K562 (cell line): ENCODE results near the gene CCDC186. TPM values are rescaled to one million over a fixed set of nuclear protein-coding genes. Genes with fewer than 3 reads are reported as not detected.

Experiments used
- ATAC-seq: fragments of 200-7000 bp; cut with Tn5 transposase; 3 replicates; pipeline ENCODE4 v1.9.1; 2020; ENCODE audit warnings: moderate library complexity
- BruUV-seq: library from RNA; stranded (reverse); fragments of 400-500 nt; replicated peaks from 2 replicates; lab custom pipeline; 2021; lab: Mats Ljungman, UMichigan
- CTCF ChIA-PET: fragments of 300-600 bp; formaldehyde crosslinking; extraction: SDS; loops from one replicate; lab custom pipeline; 2021; ENCODE audit warnings: low intra/inter-chr PET ratio; lab: Yijun Ruan, JAX
- POLR2A ChIA-PET: fragments of 300-600, 350-650 bp; sonication (Branson Sonifier 250); formaldehyde crosslinking; extraction: SDS; loops from one replicate; lab custom pipeline; 2021; ENCODE audit warnings: antibody characterized with exemption, inconsistent platforms; lab: Yijun Ruan, JAX
- DNase-seq, 4 experiments: peaks; one replicate each; pipeline versions ENCODE4 v3.0.0 to v3.0.0-alpha.2; 2011 to 2018; ENCODE audit warnings: low spot score in 3 of 4, mixed read lengths in 3 of 4; ENCODE audit errors: extremely low read depth in 1 of 4
- FAIRE-seq: peaks from 2 replicates; lab custom pipeline; 2011; peaks lifted over from hg19 to GRCh38; lab: Jason Lieb, UNC
- H2AFZ ChIP-seq: 2 replicates; pipeline ENCODE4 v1.6.0; 2011; ENCODE audit warnings: low read depth, low read length, control low read depth, inconsistent platforms
- H3K27ac ChIP-seq: fragments of 200-600 bp; 3 replicates; pipeline ENCODE4 v1.8.0; 2011; ENCODE audit warnings: low read depth, mild to moderate bottlenecking, control low read depth, inconsistent platforms, low read length, moderate library complexity, mixed read lengths; ENCODE audit errors: extremely low read depth
- H3K27me3 ChIP-seq, 2 experiments: fragments of 300-600 bp in 1 of 2; 2 replicates in 1 of 2; 3 replicates in 1 of 2; pipeline versions ENCODE4 v1.6.0 to v1.8.0; 2011; ENCODE audit warnings: inconsistent platforms in 2 of 2, low read length in 2 of 2, mild to moderate bottlenecking in 1 of 2, mixed read lengths in 1 of 2, moderate library complexity in 1 of 2; ENCODE audit not compliant: control insufficient read depth in 2 of 2, insufficient read depth in 2 of 2
- H3K36me3 ChIP-seq: fragments of 300-600 bp; 3 replicates; pipeline ENCODE4 v1.8.0; 2011; ENCODE audit warnings: mild to moderate bottlenecking, low read length, inconsistent platforms; ENCODE audit not compliant: control insufficient read depth, insufficient read depth
- H3K4me1 ChIP-seq, 2 experiments: fragments of 200-600 bp in 1 of 2; replicated peaks in 1 of 2; 2 replicates in 1 of 2; 3 replicates in 1 of 2; pipeline versions ENCODE4 v1.5.1 to v1.8.0; 2011; ENCODE audit warnings: inconsistent platforms in 2 of 2, low read length in 2 of 2, mild to moderate bottlenecking in 1 of 2, mixed read lengths in 1 of 2, moderate library complexity in 1 of 2; ENCODE audit not compliant: control insufficient read depth in 2 of 2, insufficient read depth in 2 of 2
- H3K4me2 ChIP-seq: 2 replicates; pipeline ENCODE4 v1.6.1; 2011; ENCODE audit warnings: low read length, control low read depth, inconsistent platforms, mixed read lengths; ENCODE audit not compliant: insufficient read depth
- H3K4me3 ChIP-seq: fragments of 200-600 bp; sonication (generic), shearing (Covaris generic); 2 replicates; pipeline ENCODE4 v1.5.1; 2016; ENCODE audit warnings: control low read depth, inconsistent platforms
- H3K79me2 ChIP-seq: fragments of 200-600 bp; 3 replicates; pipeline ENCODE4 v1.8.0; 2011; ENCODE audit warnings: low read length, inconsistent platforms; ENCODE audit not compliant: control insufficient read depth, insufficient read depth
- H3K9ac ChIP-seq, 2 experiments: 2 replicates each; pipeline versions ENCODE4 v1.6.0 to v1.6.1; 2011; ENCODE audit warnings: low read depth in 2 of 2, low read length in 2 of 2, control low read depth in 1 of 2, inconsistent platforms in 1 of 2, mild to moderate bottlenecking in 1 of 2, mixed read lengths in 1 of 2; ENCODE audit not compliant: insufficient read depth in 1 of 2
- H3K9me1 ChIP-seq: one replicate; pipeline ENCODE4 v1.6.0; 2011; ENCODE audit warnings: inconsistent platforms, mild to moderate bottlenecking, low read length, moderate library complexity; ENCODE audit not compliant: control insufficient read depth, insufficient read depth
- H3K9me3 ChIP-seq: replicated peaks from 2 replicates; pipeline ENCODE4 v1.5.1; 2011; ENCODE audit warnings: low read depth, low read length, inconsistent platforms; ENCODE audit not compliant: control insufficient read depth, insufficient read depth
- H4K20me1 ChIP-seq: replicated peaks from 2 replicates; pipeline ENCODE4 v1.6.1; 2011; ENCODE audit warnings: low read length, inconsistent platforms, mixed read lengths; ENCODE audit not compliant: control insufficient read depth, insufficient read depth
- BRD9 ChIP-seq: fragments of 450-650 bp; IDR thresholded peaks from 2 replicates; pipeline ENCODE4 v1.6.1; 2018; ENCODE audit warnings: low read depth; ENCODE audit not compliant: partially characterized antibody
- CHD1 ChIP-seq: fragments of 200-600 bp; sonication (generic); IDR thresholded peaks from one replicate; pipeline ENCODE4 v1.6.1; 2012; ENCODE audit warnings: mild to moderate bottlenecking, moderate library complexity, low read length, inconsistent platforms
- KAT2B ChIP-seq: IDR thresholded peaks from one replicate; pipeline ENCODE4 v1.6.1; 2012; ENCODE audit warnings: low read depth, mild to moderate bottlenecking, control low read depth, inconsistent platforms, low read length, moderate library complexity
- LCOR ChIP-seq: sonication (generic); formaldehyde crosslinking; IDR thresholded peaks from 2 replicates; pipeline ENCODE4 v1.8.0; 2022; ENCODE audit warnings: mild to moderate bottlenecking, missing genetic modification reagents
- MECOM ChIP-seq: fragments of 250-450 bp; sonication (Bioruptor Pico); IDR thresholded peaks from 2 replicates; pipeline ENCODE4 v1.8.0; 2022; ENCODE audit warnings: inconsistent platforms
- NFRKB ChIP-seq: fragments of 450-650 bp; IDR thresholded peaks from 2 replicates; pipeline ENCODE4 v1.6.1; 2016; ENCODE audit warnings: low read depth
- SLC30A9 ChIP-seq: fragments of 250-450 bp; sonication (Bioruptor Pico); IDR thresholded peaks from 2 replicates; pipeline ENCODE4 v1.8.0; 2022; ENCODE audit warnings: mild to moderate bottlenecking, moderate library complexity
- SMARCE1 ChIP-seq: fragments of 450-650 bp; IDR thresholded peaks from 2 replicates; pipeline ENCODE4 v1.7.1; 2016; ENCODE audit warnings: mild to moderate bottlenecking
- TAF9B ChIP-seq: fragments of 450-650 bp; IDR thresholded peaks from 2 replicates; pipeline ENCODE4 v1.6.1; 2018; ENCODE audit warnings: mild to moderate bottlenecking; ENCODE audit not compliant: partially characterized antibody
- TBL1XR1 ChIP-seq, 2 experiments: IDR thresholded peaks; 2 replicates each; pipeline ENCODE4 v1.6.1; 2012; ENCODE audit warnings: improper control_type of control experiment in 2 of 2, low read length in 2 of 2, mild to moderate bottlenecking in 1 of 2
- TOE1 ChIP-seq, 2 experiments: fragments of 450-650 bp in 1 of 2; sonication (generic) in 1 of 2; formaldehyde crosslinking in 1 of 2; IDR thresholded peaks; 2 replicates each; pipeline versions ENCODE4 v1.7.1 to v1.8.0; 2016 to 2022; ENCODE audit warnings: borderline replicate concordance in 2 of 2, mild to moderate bottlenecking in 2 of 2, antibody characterized with exemption in 1 of 2, inconsistent platforms in 1 of 2, low read depth in 1 of 2, missing genetic modification reagents in 1 of 2, moderate library complexity in 1 of 2
- ZNF449 ChIP-seq: fragments of 250-450 bp; sonication (Bioruptor Pico); IDR thresholded peaks from 2 replicates; pipeline ENCODE4 v1.8.0; 2022; ENCODE audit warnings: moderate library complexity, mild to moderate bottlenecking, inconsistent platforms
- ZNF766 ChIP-seq: fragments of 200-800 bp; sonication (Bioruptor generic); conservative IDR thresholded peaks from 2 replicates; pipeline ENCODE4 v1.6.1; 2016; ENCODE audit warnings: missing genetic modification characterization, missing compliant biosample characterization
- ZSCAN29 ChIP-seq: fragments of 450-650 bp; IDR thresholded peaks from 2 replicates; pipeline ENCODE4 v1.6.1; 2017
- WGBS: fragments of 100-300 bp; shearing (Covaris generic); methylation state at CpG from one replicate; pipeline ENCODE4 v1.1.6; 2016; ENCODE audit warnings: low coverage, mixed read lengths; ENCODE audit not compliant: insufficient coverage; ENCODE audit errors: missing lambda C conversion rate; 5-methylcytosine and 5-hydroxymethylcytosine counted together
- in situ Hi-C: fragments of 300-500 bp; cut with MboI; formaldehyde crosslinking; loops from 4 replicates; pipeline ENCODE4 v1.15.0; 2018; ENCODE audit warnings: inconsistent platforms, mixed read lengths
- intact Hi-C: fragments of 100-400 bp; cut with micrococcal nuclease; formaldehyde crosslinking; loops from 2 replicates; pipeline ENCODE4 v1.14.2; 2022
- polyA plus RNA-seq, 8 experiments: library from polyadenylated mRNA; depleted of rRNA in 4 of 8; stranded (reverse) in 5 of 8; unstranded in 3 of 8; fragments of >200 nt; fragmentation: Nextera tagmentation in 2 of 8; fragmentation: Illumina TruSeq in 1 of 8; extraction: Ambion mirVana in 2 of 8; extraction: Trizol in 1 of 8; gene quantifications; 2 replicates each; pipeline versions ENCODE4 v1.2.1 to v1.2.3, GENCODE V29; 2011 to 2014; ENCODE audit warnings: inconsistent platforms in 1 of 8, missing spikeins in 1 of 8
- total RNA-seq, 7 experiments: library from RNA; depleted of rRNA in 6 of 7; stranded (reverse); fragments of >200 nt in 6 of 7; fragmentation: Illumina TruSeq in 2 of 7; extraction: Trizol in 2 of 7; gene quantifications; 2 replicates each; pipeline versions ENCODE4 v1.2.1 to v1.2.3, GENCODE V29; 2011 to 2021; ENCODE audit warnings: low replicate concordance in 1 of 7
- TF ChIP-seq, protein P1 (sequence below), 2 experiments: fragments of 450-650 bp in 1 of 2; sonication (generic) in 1 of 2; formaldehyde crosslinking; conservative IDR thresholded peaks; 2 replicates each; pipeline versions ENCODE4 v1.4.0 to v1.8.1; 2020 to 2022; ENCODE audit warnings: mild to moderate bottlenecking in 1 of 2, missing genetic modification reagents in 1 of 2

CCDC186 gene
- total and polyA plus RNA-seq, 9 of the 15 experiments (the other 6 are each of a cell fraction or from before 2014, with no cell fraction given), result 2.0 to 7.5 (median 4.7) TPM

- Histone ChIP-seq H3K27me3 (no peaks in the 10 kb centered on the region; a peak in 1 of 5 replicates), H3K4me2 (no peak overlapping the region), H3K9me1 (no peaks in the 10 kb centered on the region), H3K9ac (no peak overlapping the region), H3K9me3 (no peaks in the 10 kb centered on the region), H3K79me2 (no peaks in the 10 kb centered on the region), H3K36me3 (no peaks in the 10 kb centered on the region), H3K4me1 (no peaks in the 10 kb centered on the region), H4K20me1 (no peaks in the 10 kb centered on the region), H2AFZ (no peak overlapping the region), H3K27ac (no peak overlapping the region), H3K4me3 (no peak overlapping the region)
- no CpG with 5 or more reads among the region's 2 CpGs for WGBS
- in situ Hi-C loops, result no loop called here
- no peak for TF ChIP-seq BRD9
- TF ChIP-seq SMARCE1, result no peak
- TF ChIP-seq, protein P1, sequence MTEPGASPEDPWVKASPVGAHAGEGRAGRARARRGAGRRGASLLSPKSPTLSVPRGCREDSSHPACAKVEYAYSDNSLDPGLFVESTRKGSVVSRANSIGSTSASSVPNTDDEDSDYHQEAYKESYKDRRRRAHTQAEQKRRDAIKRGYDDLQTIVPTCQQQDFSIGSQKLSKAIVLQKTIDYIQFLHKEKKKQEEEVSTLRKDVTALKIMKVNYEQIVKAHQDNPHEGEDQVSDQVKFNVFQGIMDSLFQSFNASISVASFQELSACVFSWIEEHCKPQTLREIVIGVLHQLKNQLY (CRISPR knock-in tag; conservative IDR thresholded peaks at IDR 0.05), result no peak
- no peak for TF ChIP-seq NFRKB
- BruUV-seq, result no TSS peak
- CTCF ChIA-PET, result no interaction called here
- ATAC-seq (no peak), FAIRE-seq (no peak), DNase-seq (no peak)
- intact Hi-C loops, result no loop called here
- POLR2A ChIA-PET, result no interaction called here
Observed at GRCh38 chr10:114208351-114208750, 34.3 kb upstream of the CCDC186 start.

DNA sequence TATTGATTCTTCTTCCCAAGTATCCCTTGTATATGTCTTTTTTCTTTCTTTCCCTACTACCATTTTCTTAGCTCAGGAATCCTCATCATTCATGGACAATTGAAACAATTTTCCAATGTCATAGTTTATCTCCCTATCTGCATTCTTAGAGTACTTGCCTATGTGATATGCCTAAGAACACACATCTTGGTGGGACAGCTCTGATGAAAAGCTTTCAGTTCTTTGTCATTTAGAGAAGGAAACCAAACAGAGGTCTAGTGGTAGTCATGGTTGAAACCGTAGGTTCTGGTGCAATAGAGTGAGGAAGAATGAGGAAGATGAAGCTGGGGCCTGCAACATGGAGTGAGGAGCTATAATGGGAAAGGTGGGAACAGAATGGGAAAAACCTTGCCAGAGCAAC lies 33.3 kb upstream of the CCDC186 start:
- Histone ChIP-seq H3K4me1 (no peaks in the 10 kb centered on the region), H3K9me3 (no peaks in the 10 kb centered on the region), H3K36me3 (no peaks in the 10 kb centered on the region), H3K27me3 (no peaks in the 10 kb centered on the region; a peak in 1 of 5 replicates), H4K20me1 (no peaks in the 10 kb centered on the region), H3K4me3 (no peak overlapping the region), H3K27ac (no peak overlapping the region), H3K4me2 (no peak overlapping the region), H3K79me2 (no peaks in the 10 kb centered on the region), H3K9ac (no peak overlapping the region), H3K9me1 (no peaks in the 10 kb centered on the region), H2AFZ (no peak overlapping the region)
- in situ Hi-C loops (no loop called here), intact Hi-C loops (no loop called here)
- ChIA-PET POLR2A (no interaction called here), CTCF (no interaction called here)
- DNase-seq, result no peak
- TF ChIP-seq TAF9B, result no peak
- no peak for TF ChIP-seq LCOR (CRISPR knock-in tag)
- TF ChIP-seq TBL1XR1 (IDR thresholded peaks at IDR 0.05; ENCODE audit: low read length in 2 of 2), result no peak
- no peak for TF ChIP-seq KAT2B
- TF ChIP-seq MECOM (CRISPR knock-in tag), result no peak
- no peak for TF ChIP-seq TOE1 (IDR thresholded peaks at IDR 0.05; ENCODE audit: borderline replicate concordance)
- no peak for TF ChIP-seq TOE1 (CRISPR knock-in tag; IDR thresholded peaks at IDR 0.05; ENCODE audit: borderline replicate concordance, low read depth)
- no peak for TF ChIP-seq SLC30A9 (CRISPR knock-in tag)
- TF ChIP-seq ZNF449 (CRISPR knock-in tag), result no peak
- TF ChIP-seq ZNF766, result no peak
- TF ChIP-seq ZSCAN29, result no peak
- TF ChIP-seq CHD1, result no peak
- 0% methylated on average over 1 of the region's 1 CpG for WGBS
- FAIRE-seq, result no peak
- no TSS peak for BruUV-seq
- ATAC-seq, result no peak
